Measurements from ENCODE around the gene SPNS3.

Gene SPNS3

GRCh38 chr17:4442582-4442981 is 8.8 kb downstream of the SPNS3 start:
- H3K4me3 ChIP-seq (ENCODE audit: low read depth, low read length) = no peak overlapping the region
- H3K9me3 ChIP-seq (ENCODE audit: control insufficient read depth, insufficient read depth, low read depth, low read length) = no peaks in the 10 kb centered on the region
- CTCF ChIA-PET = no interaction called here
- TF ChIP-seq, protein P1, sequence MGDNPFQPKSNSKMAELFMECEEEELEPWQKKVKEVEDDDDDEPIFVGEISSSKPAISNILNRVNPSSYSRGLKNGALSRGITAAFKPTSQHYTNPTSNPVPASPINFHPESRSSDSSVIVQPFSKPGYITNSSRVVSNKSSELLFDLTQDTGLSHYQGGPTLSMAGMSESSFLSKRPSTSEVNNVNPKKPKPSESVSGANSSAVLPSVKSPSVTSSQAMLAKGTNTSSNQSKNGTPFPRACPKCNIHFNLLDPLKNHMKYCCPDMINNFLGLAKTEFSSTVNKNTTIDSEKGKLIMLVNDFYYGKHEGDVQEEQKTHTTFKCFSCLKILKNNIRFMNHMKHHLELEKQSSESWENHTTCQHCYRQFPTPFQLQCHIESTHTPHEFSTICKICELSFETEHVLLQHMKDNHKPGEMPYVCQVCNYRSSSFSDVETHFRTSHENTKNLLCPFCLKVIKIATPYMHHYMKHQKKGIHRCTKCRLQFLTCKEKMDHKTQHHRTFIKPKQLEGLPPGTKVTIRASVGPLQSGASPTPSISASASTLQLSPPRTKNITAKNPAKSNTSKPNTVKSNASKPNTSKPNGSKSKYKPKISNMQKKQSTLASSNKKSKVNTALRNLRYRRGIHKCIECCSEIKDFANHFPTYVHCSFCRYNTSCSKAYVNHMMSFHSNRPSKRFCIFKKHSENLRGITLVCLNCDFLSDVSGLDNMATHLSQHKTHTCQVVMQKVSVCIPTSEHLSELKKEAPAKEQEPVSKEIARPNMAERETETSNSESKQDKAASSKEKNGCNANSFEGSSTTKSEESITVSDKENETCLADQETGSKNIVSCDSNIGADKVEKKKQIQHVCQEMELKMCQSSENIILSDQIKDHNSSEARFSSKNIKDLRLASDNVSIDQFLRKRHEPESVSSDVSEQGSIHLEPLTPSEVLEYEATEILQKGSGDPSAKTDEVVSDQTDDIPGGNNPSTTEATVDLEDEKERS (tag by site-specific recombination; IDR thresholded peaks at IDR 0.05) = no peak
- TF ChIP-seq ZBTB49 (tag by site-specific recombination; IDR thresholded peaks at IDR 0.05; ENCODE audit: low read depth) = no peak
- TF ChIP-seq EGR2 (tag by site-specific recombination; IDR thresholded peaks at IDR 0.05; ENCODE audit: low read depth) = no peak
- TF ChIP-seq KLF9 (tag by site-specific recombination; IDR thresholded peaks at IDR 0.05; ENCODE audit: low read depth) = no peak
- TF ChIP-seq, protein P2, sequence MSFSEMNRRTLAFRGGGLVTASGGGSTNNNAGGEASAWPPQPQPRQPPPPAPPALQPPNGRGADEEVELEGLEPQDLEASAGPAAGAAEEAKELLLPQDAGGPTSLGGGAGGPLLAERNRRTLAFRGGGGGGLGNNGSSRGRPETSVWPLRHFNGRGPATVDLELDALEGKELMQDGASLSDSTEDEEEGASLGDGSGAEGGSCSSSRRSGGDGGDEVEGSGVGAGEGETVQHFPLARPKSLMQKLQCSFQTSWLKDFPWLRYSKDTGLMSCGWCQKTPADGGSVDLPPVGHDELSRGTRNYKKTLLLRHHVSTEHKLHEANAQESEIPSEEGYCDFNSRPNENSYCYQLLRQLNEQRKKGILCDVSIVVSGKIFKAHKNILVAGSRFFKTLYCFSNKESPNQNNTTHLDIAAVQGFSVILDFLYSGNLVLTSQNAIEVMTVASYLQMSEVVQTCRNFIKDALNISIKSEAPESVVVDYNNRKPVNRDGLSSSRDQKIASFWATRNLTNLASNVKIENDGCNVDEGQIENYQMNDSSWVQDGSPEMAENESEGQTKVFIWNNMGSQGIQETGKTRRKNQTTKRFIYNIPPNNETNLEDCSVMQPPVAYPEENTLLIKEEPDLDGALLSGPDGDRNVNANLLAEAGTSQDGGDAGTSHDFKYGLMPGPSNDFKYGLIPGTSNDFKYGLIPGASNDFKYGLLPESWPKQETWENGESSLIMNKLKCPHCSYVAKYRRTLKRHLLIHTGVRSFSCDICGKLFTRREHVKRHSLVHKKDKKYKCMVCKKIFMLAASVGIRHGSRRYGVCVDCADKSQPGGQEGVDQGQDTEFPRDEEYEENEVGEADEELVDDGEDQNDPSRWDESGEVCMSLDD (tag by site-specific recombination; IDR thresholded peaks at IDR 0.05) = no peak
- TF ChIP-seq ZNF561 (tag by site-specific recombination; IDR thresholded peaks at IDR 0.05; ENCODE audit: borderline replicate concordance) = no peak
- TF ChIP-seq SALL2 (tag by site-specific recombination; IDR thresholded peaks at IDR 0.05; ENCODE audit: borderline replicate concordance) = no peak
- TF ChIP-seq, protein P3, sequence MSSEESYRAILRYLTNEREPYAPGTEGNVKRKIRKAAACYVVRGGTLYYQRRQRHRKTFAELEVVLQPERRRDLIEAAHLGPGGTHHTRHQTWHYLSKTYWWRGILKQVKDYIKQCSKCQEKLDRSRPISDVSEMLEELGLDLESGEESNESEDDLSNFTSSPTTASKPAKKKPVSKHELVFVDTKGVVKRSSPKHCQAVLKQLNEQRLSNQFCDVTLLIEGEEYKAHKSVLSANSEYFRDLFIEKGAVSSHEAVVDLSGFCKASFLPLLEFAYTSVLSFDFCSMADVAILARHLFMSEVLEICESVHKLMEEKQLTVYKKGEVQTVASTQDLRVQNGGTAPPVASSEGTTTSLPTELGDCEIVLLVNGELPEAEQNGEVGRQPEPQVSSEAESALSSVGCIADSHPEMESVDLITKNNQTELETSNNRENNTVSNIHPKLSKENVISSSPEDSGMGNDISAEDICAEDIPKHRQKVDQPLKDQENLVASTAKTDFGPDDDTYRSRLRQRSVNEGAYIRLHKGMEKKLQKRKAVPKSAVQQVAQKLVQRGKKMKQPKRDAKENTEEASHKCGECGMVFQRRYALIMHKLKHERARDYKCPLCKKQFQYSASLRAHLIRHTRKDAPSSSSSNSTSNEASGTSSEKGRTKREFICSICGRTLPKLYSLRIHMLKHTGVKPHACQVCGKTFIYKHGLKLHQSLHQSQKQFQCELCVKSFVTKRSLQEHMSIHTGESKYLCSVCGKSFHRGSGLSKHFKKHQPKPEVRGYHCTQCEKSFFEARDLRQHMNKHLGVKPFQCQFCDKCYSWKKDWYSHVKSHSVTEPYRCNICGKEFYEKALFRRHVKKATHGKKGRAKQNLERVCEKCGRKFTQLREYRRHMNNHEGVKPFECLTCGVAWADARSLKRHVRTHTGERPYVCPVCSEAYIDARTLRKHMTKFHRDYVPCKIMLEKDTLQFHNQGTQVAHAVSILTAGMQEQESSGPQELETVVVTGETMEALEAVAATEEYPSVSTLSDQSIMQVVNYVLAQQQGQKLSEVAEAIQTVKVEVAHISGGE (tag by site-specific recombination; conservative IDR thresholded peaks at IDR 0.05; ENCODE audit: low read depth) = no peak
- TF ChIP-seq ZSCAN16 (tag by site-specific recombination; IDR thresholded peaks at IDR 0.05) = no peak
- TF ChIP-seq SCRT1 (tag by site-specific recombination; IDR thresholded peaks at IDR 0.05; ENCODE audit: borderline replicate concordance) = no peak
- TF ChIP-seq CTCF (tag by site-specific recombination; IDR thresholded peaks at IDR 0.05) = no peak
- no peak for TF ChIP-seq ZNF221 (tag by site-specific recombination; IDR thresholded peaks at IDR 0.05; ENCODE audit: borderline replicate concordance)
- no peaks in the 10 kb centered on the region for H3K36me3 ChIP-seq (ENCODE audit: control insufficient read depth in 2 of 2, insufficient read depth in 1 of 2, low read length in 2 of 2)
- POLR2A ChIA-PET = no interaction called here
- H3K4me1 ChIP-seq (ENCODE audit: control insufficient read depth, insufficient read depth, low read length) = peaks cover 14% of the 10 kb centered on the region
- no peak overlapping the region for H3K27ac ChIP-seq (ENCODE audit: extremely low read depth, low read depth, low read length)

All from HEK293 (cell line).